Activated T-helper 1 cell treated with anti-CD3 and anti-CD28 coated beads, Interleukin-2, amount 50 U/mL, for 16 hours (primary cell): ENCODE results near the gene KRTAP10-3.

ENCODE experiments used
- DNase-seq, 2 donors: peaks; one replicate each; pipeline ENCODE4 v3.0.0-alpha.2; 2020; ENCODE audit warnings: low read depth in 1 of 2, low spot score in 1 of 2

The KRTAP10-3 gene

DNA sequence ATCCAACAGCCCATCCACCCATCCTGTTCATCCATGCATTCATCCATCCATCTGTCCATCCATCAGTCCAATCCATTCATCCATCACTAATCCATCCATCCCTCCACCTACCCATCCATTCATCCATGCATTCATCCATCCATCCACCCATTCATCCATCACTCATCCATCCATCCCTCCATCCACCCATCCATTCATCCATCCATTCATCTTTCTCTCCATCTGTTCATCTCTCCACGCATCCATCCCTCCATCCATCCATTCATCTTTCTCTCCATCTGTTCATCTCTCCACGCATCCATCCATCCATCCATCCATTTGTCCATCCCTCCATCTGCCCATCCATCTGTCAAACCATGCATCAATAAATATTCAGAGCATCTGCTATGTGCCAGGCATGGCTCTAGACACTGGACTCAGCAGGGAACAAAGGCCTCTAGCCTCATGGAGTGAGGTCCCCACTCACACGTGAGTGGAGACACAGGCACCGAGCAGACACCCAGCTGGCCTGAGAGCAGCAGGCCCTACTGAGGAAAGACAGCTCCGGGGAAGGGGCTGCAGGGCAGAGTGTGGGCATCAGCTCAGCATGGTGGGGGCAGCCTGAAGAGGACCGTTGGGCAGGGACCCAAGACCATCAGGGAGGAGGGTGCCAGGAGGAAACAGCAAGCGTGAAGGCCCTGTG lies 28.2 kb downstream of the KRTAP10-3 start:
- DNase-seq = no peak

DNA sequence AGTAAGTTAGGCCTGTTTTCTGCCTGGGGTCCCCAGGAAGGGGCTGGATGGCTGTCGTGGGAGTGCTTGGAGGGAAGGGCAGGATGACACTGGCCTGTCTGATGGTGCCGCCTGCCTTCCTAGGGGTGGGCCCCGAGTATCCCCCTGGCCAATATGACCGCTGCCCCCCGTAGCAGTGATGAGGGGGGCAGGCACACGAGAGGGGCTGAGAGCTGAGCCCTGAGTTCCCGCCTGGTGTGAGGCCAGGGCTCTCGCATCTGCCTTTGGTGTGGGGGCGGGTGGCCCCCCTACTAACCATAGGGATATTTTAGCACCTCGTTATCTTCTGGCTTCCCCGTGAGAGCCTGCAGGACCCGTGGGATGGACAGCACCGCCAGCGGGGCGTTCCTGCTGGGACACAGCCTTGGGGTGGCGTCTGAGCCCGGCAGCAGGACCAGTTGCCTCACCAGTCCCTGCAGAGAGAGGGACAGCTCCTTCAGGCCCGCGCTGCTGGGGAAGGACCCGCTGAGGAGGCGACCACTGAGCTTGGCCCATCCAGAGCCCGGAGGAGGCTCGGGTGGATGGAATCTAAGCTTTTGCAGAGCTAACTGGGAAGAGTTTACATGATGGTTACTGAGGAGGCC lies 29.0 kb downstream of the KRTAP10-3 start:
- no peak for DNase-seq

DNA sequence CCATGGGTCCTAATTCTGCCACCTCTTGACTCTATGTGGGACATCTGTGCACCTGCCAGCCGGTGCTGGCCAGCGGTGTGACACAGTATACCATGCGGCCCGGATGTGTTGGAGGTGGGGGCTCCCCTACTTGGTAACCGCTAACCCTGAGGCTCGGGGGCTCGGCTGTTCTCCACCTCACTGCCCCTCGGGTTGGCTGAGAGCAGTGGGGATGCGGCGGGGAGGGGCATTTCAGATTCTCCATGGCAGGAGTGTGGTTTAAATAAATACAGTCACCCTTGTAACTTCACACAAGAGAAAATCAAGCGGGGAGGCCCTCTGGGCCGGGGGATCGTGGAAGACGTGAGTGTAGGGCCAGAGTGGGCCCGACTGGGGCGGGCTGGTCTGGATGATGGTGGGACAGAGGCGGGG lies 29.6 kb downstream of the KRTAP10-3 start:
- no peak for DNase-seq

DNA sequence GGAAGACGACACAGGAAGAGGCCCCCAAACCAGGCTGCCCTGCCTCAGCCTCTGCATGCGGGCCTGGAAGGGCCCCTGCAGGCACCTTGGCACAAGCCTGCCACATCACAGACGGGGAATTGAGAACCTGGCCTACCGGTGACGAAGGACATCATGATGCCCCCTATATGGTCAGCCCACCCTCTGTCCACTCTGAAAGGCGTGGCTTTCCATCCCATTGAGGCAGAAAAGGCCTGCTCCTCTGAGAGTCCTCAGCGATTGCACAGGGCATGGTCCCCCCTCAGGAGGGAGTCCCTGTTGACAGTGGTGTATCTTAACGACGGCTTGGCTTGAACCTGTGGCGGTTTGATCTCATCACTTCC lies 30.0 kb downstream of the KRTAP10-3 start:
- no peak for DNase-seq

DNA sequence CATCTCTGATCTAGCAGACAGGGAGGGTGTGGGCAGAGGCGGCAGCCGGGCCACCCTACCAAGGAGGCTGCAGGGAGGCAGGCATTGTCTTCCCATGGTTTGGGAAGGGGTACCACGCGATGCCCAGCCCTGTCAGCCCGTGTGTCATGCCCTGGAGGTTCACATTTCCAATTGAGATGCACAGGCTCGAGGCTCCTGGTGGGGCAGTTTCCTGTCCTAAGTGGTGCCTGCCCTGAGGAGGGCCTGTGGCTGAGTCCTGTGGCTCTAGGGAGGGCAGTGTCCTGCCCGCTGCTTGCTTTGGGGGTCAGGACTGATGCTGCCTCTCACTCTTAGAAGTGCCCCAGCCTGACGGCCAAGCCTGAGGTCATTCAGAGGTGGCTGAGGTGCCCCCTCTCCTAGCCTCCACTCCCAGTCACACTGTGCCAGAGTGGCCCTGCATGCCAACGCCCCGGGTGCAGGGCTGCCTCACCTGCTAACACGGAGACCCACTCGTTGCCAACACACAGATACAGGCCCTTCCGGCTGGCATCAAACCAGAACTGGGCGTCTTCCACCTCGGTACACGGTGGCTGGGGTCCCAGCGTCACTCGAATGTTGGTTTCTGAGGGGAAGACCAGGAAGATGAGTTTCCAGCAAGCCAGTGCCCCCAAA lies 30.5 kb downstream of the KRTAP10-3 start:
- DNase-seq = no peak

DNA sequence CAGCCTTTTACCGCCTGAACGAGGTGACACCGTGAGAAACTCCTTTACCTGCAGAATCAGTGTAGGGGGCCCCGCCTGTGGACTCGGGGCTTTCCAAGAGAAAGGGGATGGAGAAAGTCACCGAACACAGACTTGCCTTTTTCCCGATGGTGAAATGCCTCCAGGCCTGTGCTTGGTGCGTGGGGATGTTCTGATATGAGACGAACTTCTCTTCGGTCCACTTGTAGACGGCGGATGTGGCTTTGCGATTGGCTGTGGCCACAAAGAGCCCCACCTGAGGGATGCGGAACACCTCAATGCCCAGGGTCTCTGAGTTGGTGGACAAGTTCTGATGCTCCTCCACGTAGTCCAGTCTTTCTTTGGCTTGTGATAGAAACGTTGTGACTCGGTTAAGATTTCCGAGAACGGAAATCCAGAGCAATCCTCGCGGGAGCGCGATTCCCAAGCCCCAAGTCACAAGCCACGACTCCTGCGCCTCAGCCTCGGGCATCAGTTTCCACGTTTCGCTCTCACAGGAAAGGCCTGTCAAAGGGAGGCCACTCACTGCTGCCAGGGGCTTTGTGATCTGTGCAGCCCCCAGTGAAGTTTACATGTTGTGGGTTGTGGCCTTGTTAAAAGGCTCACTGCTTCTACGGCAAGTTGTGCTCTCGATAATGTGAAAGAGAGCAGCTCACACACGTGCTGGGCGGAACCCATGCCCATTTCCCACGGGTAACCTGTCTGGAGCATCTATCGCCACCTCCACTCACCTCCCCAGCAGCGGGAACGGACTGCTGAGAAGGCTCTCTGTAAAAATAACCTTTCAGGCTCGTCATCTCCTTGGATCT lies 31.2 kb downstream of the KRTAP10-3 start:
- no peak for DNase-seq

DNA sequence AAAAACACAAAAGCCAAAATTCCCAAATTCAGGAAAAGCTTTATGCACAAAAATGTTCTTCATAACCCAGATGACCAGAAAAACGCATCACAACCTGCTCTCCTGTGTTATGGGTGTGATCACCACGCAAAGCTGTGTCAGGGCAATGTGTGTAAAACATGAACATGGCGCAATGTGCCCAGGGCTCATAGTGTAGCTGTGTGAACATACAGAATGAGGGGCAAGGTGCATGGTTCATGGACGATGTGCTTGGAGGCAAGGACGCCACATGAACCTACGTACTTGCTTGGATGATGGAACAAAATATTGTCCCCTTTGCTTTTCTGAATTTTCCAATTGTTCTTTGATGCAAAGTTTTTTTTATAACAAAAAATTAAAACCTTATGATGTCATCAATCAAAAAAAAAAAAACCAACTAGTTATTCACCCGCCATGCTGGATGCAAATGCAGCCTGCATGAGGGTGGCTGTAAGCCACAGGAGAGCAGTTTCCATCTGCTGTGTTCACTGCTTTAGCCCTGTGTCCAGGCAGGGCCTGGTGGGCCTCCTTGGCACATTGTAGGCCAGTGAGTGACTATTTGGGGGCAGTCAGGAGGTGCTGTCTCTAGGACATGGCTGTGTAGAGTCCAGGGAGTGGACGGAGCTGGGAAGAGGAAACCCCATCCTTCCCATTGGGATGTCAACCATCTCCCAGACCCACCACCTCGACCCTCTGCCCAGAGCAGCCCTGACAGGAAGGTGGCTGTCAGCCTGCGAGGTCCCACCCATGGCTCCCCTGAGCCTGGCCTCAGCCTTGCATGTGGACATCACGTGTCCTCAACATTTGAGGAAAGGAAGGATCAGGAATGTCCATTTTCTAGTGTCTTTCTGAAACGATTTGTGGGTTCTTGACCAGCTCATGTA lies 32.2 kb downstream of the KRTAP10-3 start:
- no peak for DNase-seq

DNA sequence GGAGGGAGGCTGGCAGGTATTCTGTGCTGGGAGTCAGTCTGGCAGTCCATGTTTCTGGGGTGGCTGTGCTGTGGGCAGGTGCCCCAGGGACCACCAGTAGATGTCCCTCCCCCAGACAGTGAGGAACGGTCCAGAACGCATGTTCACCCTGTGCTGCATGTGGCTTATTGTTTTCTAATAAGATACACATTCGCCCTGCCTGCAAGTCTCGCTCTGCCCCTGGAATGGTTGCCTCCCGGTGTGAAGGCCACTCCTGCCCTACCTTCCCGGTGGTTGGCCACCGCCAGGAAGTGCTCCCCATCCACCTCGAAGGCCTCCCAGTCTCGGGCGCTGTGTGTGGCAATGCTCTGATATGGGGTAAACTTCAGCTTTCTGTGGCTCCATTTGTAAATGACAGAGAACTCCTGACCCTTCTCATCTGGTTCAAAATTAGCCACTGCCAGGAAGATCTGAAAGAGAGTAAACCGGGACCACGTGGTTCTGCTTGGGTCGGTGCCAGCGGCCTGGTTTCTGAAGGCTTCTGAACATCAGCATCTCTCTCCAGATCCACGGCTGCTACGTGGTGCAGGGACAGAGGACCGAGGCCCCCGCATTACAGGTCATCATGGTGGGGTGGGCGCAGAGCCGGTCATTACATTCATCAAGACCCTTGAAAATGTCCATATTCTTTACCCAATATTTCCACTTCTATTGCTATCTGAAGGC lies 33.1 kb downstream of the KRTAP10-3 start:
- no peak for DNase-seq

DNA sequence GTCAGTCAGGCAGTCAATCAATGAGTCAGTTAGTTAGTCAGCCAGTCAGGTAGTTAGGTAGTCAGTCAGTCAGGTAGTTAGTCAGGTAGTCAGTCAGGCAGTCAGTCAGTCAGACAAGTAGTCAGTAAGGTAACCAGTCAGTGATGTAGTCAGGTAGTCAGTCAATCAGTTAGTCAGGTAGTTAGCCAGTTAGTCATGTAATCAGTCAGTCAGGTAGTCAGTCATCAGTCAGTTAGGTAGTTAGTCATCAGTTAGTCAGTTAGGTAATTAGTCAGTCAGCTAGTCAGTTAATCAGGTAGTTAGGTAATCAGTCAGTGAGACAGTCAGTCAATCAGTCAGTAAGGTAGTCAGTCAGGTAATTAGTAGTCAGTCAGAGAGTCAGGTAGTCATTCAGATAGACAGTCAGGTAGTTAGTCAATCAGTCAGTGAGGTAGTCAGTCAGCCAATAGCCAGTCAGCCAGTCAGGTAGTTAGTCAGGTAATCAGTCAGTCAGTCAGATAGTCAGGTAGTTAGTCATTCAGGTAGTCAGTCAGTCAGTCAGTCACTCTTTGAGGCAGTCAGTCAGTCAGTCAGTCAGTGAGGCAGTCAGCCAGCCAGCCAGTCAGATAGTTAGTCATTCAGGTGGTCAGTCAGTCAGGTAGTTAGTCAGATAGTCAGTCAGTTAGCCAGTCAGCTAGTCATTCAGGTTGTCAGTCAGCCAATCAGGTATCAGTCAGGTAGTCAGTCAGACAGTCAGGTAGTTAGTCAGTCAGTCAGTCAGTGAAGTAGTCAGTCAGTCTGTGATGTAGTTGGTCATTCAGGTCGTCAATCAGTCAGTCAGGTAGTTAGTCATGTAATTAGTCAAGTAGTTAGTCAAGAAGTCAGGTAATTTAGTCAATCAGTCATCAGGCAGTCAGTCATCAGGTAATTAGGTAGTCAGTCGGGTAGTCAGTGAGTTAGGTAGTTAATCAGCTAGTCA lies 33.9 kb downstream of the KRTAP10-3 start:
- DNase-seq = no peak

DNA sequence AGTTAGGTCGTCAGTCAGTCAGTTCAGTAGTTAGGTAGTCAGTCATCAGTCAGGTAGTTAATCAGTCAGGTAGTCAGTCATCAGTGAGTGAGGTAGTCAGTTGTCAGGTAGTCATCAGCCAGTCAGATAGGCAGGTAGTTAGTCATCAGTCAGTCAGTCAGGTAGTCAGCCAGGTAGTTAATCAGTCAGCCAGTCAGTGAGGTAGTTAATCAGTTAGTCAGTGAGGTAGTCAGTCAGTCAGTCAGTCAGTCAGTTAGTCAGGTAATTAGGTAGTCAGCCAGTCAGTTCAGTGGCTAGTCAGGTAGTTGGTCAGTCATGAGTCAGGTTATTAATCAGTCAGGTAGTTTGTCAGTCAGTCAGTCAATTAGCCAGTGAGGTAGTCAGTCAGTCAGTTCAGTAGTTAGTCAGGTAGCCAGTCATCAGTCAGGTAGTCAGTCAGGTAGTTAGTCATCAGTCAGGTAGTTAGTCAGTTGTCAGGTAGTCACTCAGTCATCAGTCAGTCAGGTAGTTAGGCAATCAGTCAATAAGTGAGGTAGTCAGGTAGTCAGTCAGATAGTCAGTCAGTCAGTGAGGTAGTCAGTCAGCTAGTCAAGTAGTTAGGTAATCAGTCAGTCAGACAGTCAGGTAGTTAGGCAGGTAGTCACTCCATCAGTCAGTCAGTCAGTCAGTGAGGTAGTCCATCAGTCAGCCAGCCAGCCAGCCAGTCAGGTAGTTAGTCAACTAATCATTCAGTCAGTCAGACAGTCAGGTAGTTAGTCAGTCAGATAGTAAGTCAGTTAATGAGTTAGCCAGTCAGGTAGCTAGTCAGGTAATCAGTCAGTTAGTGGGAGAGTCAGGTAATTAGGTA lies 34.8 kb downstream of the KRTAP10-3 start:
- no peak for DNase-seq

DNA sequence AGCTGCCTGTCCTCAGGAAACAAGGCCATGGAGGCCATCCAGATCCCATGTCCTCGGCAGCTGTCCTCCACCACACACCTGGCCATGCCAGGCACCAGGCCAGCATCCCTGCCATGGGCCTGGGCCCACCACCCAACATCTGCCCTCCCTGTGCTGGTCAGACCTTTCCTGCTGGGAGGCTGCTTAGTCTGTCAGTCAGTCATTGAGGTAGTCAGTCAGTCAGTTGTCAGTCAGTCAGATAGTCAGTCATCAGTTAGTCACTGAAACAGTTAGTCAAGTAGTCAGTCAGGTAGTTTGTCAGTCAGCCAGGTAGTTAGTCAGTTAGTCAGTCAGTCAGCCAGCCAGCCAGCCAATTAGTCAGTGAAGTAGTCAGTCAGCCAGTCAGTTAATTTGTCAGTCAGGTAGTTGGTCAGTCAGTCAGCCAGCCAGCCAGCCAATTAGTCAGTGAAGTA lies 35.8 kb downstream of the KRTAP10-3 start:
- no peak for DNase-seq

DNA sequence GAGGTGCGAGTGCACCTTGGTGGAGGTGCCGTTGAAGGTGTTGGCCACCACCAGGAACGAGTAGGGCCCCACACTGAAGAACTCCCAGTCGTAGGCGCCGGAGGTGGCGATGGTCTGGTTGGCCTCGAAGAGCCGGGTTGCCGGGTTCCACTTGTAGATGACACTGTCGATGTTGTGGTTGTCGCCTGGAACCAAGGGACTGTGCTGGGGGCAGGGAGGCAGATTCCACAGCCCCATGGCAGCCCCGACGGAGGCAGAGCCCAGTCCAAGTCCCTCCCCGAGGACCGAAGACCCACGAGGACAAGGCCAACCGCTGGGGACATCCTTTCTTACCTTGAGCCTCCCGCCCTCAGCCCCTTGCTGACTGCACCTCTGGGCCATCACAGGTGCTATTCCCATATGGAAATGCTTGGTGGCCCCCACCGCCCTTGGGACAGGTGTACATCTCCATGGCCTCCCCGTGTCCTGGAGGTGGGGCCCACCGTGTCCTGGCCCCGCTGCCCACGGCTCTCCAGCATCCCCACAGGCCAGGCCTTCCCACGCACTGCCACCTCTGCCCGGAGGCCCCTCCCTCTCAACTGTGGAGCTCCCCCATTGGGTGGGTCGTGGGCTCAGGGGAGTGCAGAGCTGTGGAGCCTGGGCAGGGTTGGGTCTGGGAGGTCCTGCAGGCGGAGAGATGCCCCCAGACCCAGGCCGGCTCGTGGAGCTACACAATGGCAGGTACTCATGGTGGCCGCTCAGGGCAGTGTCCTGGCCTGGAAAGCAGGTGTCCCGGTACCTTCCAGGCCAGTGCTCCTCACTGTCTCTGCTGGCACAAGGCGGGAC lies 36.5 kb downstream of the KRTAP10-3 start:
- no peak for DNase-seq

DNA sequence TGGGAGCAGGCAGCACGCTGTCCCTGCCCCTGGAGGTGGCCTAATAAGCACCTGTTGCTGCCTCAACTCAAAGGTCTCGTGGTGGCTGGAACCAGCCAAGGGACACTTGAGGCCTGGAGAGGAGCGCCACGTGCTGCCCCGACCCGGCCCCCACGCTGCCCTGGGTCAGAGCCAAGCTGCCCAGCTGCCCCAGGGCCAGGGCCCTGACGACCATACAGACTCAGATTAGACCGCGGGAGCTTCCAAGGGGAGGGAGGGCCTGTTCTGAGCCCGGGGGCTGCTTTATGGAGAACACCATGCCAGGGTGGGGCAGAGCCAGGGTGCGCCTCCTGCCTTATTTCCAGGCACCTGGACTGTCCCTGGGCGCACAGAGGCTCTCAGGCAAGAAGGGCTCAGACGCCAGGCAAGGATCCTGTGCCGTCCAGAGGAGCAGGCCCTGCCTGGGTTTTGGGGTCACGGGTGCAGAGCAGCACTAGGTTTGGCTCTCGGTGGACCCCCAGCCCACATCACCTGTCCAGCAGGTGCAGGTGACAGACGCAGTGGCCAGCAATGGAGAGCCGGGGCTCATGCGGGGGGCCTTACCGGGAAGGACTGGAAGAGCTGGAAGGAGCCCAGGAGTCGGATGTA lies 37.2 kb downstream of the KRTAP10-3 start:
- no peak for DNase-seq

DNA sequence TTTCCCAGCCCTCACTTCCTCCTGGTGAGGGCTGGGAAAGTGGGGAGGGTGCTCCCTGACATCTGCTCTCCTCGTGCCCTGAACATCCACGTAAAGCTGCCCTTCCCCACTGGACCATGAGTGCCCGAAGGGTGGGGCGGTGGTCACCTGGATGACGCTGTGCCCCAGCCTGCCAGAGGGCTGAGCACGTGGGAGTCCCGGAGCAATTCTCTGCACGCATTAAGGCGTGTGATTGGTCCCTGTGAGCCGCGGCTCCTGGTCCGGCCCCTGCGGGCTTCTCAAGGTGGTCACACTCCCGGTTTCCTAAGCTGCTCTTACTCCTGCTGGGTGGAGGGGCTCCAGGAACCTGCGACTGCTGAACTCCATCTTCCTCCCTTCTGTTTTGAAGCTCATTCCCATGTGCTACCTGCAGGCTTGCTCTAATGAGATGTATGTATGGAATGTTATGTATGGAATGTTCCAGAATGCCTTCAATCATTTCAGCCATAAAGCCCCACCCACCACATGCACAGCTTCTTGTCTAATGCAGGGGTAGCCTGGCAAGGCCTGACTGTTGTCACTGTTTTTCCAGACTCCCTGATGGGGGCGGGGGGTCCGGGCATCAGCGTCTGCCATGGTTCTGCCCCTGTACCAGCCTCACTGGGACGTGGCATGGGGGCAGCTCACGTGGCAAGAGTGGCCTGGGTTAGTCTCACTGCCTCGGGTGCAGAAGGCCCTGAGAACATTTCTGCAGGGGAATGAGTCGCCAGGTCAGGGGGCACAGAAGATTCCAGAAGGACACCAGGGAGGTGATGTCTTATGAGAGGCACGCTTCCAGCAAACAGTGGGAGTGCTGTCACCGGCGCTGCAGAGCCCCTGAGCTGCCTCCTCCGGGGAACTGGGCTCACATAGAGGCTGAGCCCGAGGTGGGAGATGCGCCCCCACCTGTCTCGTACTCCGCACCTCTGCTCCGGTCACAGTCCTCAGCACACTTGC lies 38.0 kb downstream of the KRTAP10-3 start:
- DNase-seq = no peak
